Activated naive CD8-positive, alpha-beta T cell treated with anti-CD3 and anti-CD28 coated beads, Interleukin-2, amount 50 U/mL, for 24 hours (primary cell): ENCODE measurements around the gene CRIP2.

Source experiments
- ATAC-seq: fragments of 150-1000 bp; cut with Tn5 transposase; one replicate; pipeline ENCODE4 v1.10.0; 2021
- DNase-seq: peaks from one replicate; pipeline ENCODE4 v3.0.0; 2021
- H3K27ac Mint-ChIP-seq: one replicate; pipeline ENCODE4 v1.8.0; 2021; ENCODE audit warnings: mild to moderate bottlenecking, mixed read lengths
- H3K27me3 Mint-ChIP-seq: one replicate; pipeline ENCODE4 v1.8.0; 2021; ENCODE audit warnings: mixed read lengths
- H3K36me3 Mint-ChIP-seq: one replicate; pipeline ENCODE4 v1.8.0; 2021; ENCODE audit warnings: low read depth, mixed read lengths
- H3K4me1 Mint-ChIP-seq: one replicate; pipeline ENCODE4 v1.8.0; 2021; ENCODE audit warnings: mixed read lengths
- H3K4me3 Mint-ChIP-seq: one replicate; pipeline ENCODE4 v1.8.0; 2021; ENCODE audit warnings: mild to moderate bottlenecking, moderate library complexity, mixed read lengths
- H3K9me3 Mint-ChIP-seq: one replicate; pipeline ENCODE4 v1.8.0; 2021; ENCODE audit warnings: mixed read lengths

CRIP2 gene

DNA sequence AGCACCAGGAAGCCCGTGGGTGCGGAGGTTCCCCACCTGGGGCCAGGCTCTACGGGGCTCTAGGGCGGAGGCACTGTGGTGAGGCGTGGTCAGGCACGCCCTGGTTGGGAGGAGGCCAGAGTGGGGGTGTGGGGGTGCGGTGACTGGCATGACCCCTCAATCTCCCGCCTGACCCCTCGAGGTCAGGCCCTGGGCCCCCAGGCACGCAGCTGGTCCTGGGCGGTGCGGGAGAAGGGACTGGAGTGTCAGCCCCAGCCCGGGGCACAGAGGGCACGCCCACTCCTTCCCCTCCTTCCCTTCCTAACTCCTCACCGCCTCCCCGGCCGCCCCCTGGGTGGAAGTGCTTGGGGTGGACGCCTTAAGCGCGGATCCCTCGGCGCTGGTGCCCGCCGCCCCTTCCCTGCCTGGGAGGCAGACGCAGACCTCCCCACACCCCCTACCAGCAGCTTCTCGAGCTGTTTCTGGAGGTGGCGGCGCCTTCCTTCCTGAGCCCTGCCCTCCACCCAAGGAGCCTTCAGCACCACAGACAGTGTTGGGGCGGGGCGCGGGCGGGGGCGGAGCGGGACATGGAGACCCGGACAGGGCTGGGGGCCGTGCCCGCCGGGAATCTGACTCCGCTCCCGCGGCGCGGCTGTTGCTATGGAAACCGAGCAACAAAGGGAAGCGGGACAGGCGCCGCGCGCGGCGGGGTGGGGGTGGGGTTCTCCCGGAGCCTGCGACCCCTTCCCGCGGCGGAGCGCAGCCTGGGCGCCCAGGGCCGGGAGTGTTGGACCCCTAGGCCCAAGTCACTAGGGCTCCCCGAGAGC is 741 bp upstream of the CRIP2 start:
- Mint-ChIP-seq H3K4me3 (no peak overlapping the region), H3K9me3 (no peaks in the 10 kb centered on the region), H3K27me3 (peaks cover 14% of the 10 kb centered on the region), H3K4me1 (peaks cover 9% of the 10 kb centered on the region), H3K27ac (no peak overlapping the region), H3K36me3 (peaks cover 2% of the 10 kb centered on the region)
- ATAC-seq, result peak; percentile 37
- peak; percentile 47 for DNase-seq

DNA sequence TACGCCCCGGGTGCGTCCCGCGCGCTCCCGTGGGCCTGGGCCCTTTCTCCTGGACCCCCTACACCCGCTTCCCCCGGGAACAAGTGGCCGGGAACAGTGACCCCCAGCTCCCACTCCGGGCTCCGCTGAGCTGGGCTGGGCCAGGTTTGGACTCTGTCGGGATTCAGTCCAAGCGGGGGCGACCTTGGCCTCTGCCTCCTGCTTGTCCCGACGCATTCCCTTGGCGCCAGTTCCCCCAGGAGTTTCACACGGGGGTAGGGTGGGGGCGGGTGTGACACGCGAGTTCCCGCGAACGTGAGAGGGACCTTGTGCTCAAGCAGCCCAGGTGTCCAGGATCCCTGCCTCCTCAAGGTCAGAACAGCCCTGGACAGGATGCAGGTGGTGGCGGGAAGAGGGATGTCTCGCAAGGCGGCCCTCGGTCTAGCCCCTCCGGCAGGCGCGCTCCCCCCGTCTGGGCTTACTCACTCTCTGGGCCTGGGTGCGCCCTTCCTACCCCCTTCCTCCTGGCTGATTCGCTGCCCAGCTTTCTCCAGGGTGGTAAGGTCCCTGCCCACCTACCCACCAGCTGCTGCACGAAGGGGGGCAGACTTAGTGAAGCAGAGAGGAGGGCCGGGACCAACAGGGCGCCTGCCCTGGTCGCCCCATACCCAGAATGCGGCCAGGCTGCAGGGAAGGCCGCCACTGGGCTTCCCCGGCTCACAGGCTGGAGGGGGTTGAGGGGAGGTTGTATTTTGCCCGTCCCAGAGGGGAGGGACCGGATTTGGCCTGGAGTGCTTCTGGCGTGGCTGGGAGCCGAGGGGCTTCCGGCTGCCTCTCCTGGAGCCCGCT is 862 bp downstream of the CRIP2 start:
- DNase-seq, result no peak
- H3K4me1 Mint-ChIP-seq, result peaks cover 16% of the 10 kb centered on the region
- H3K27ac Mint-ChIP-seq, result no peak overlapping the region
- no peaks in the 10 kb centered on the region for H3K9me3 Mint-ChIP-seq
- ATAC-seq, result no peak
- peak overlapping the region; percentile 32 for H3K4me3 Mint-ChIP-seq
- peaks cover 2% of the 10 kb centered on the region for H3K36me3 Mint-ChIP-seq
- H3K27me3 Mint-ChIP-seq, result peaks cover 23% of the 10 kb centered on the region

- ATAC-seq (no peak), DNase-seq (no peak)
- peaks cover 23% of the 10 kb centered on the region for H3K27me3 Mint-ChIP-seq
- H3K4me1 Mint-ChIP-seq, result peaks cover 23% of the 10 kb centered on the region
- no peaks in the 10 kb centered on the region for H3K9me3 Mint-ChIP-seq
- no peak overlapping the region for H3K4me3 Mint-ChIP-seq
- no peak overlapping the region for H3K27ac Mint-ChIP-seq
- peaks cover 2% of the 10 kb centered on the region for H3K36me3 Mint-ChIP-seq
These were observed 1.6 kb downstream of the CRIP2 start for GRCh38 chr14:105476097-105476830.

DNA sequence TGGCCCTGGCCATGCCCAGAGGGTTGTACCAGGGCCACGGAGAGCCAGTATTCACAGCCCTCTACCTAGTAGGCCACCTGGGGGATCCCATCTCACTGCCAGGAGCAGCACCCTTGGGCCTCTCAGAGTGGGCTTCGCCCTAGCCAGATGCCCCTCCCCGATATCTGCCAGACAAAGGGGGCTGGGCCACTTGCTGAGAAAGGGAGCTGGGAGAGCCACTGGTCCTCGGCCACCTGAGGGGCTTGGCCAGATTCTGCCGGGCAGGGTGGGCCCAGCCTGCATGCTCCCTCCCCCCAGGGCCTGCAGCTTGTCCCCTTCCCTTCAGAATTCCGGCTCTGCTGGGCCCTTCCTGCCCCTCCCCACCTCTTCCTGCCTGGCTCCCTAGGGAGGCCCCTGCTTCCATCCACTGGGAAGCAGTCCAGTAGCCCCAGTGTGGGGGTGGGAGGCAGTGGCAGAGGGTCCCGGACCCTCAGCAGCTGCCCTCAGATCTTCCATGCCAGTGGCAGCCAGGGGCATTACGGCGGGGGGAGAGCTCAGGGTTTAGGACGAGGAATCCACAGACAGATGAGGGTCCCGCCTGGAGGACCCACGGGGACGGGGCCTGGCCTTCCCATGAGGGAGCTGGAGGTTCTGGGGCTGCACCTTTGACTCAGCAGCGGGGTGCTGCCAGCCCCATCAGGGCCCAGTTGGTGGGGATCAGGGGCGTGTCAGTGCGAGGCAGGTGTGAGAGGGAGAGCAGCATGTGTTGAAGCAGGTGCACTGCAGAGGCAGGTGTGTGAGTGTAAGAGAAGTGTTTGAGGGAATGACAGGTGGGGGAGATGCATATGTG is 2.4 kb downstream of the CRIP2 start:
- H3K9me3 Mint-ChIP-seq, result no peaks in the 10 kb centered on the region
- no peak for DNase-seq
- ATAC-seq, result no peak
- H3K36me3 Mint-ChIP-seq, result peaks cover 2% of the 10 kb centered on the region
- no peak overlapping the region for H3K4me3 Mint-ChIP-seq
- no peak overlapping the region for H3K27ac Mint-ChIP-seq
- peaks cover 23% of the 10 kb centered on the region for H3K27me3 Mint-ChIP-seq
- peaks cover 28% of the 10 kb centered on the region for H3K4me1 Mint-ChIP-seq

GRCh38 chr14:105477660-105478397 is 3.2 kb downstream of the CRIP2 start:
- DNase-seq (peak; percentile 13), ATAC-seq (no peak)
- H3K27me3 Mint-ChIP-seq, result peaks cover 23% of the 10 kb centered on the region
- peaks cover 2% of the 10 kb centered on the region for H3K36me3 Mint-ChIP-seq
- no peak overlapping the region for H3K4me3 Mint-ChIP-seq
- no peak overlapping the region for H3K27ac Mint-ChIP-seq
- no peaks in the 10 kb centered on the region for H3K9me3 Mint-ChIP-seq
- peaks cover 35% of the 10 kb centered on the region for H3K4me1 Mint-ChIP-seq

GRCh38 chr14:105478398-105479251 is 4.0 kb downstream of the CRIP2 start:
- H3K4me1 Mint-ChIP-seq, result peaks cover 40% of the 10 kb centered on the region

DNA sequence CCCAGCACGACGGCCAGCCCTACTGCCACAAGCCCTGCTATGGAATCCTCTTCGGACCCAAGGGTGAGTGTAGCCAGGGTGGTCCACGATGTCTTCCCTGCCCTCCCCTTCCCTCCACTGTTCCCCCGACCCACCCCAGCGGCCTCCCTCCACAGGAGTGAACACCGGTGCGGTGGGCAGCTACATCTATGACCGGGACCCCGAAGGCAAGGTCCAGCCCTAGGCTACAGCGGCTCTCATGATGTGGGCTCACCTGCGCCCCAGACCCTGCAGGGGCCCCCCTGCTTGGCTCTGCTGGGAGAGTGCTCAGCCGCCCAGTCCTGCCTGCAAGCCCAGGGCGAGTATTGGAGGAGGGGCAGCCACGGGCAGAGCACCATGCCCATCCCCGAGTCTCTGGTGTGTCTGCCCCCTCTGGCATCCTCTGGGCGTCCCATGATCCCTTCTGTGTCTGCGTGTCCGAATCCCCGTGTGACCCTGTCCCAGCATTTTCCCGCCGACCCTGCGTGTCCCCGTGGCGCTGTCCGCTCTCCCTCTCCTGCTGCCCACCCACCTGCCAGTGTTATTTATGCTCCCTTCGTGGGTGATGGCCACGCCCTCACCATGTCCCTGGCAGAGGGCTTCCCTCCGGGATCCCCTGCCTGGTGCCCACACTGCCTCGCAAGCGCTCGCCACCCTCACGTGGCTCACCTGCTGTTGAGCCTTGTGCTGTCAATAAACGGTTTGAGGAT is 5.0 kb downstream of the CRIP2 start:
- H3K4me3 Mint-ChIP-seq, result no peak overlapping the region
- peaks cover 23% of the 10 kb centered on the region for H3K27me3 Mint-ChIP-seq
- DNase-seq, result no peak
- ATAC-seq, result no peak
- no peak overlapping the region for H3K27ac Mint-ChIP-seq
- no peaks in the 10 kb centered on the region for H3K9me3 Mint-ChIP-seq
- peaks cover 2% of the 10 kb centered on the region for H3K36me3 Mint-ChIP-seq
- H3K4me1 Mint-ChIP-seq, result peaks cover 46% of the 10 kb centered on the region

More at GRCh38 chr14:105478398-105479251, 4.0 kb downstream of the CRIP2 start:
- Mint-ChIP-seq H3K27me3 (peaks cover 23% of the 10 kb centered on the region), H3K36me3 (peaks cover 2% of the 10 kb centered on the region), H3K27ac (no peak overlapping the region), H3K9me3 (no peaks in the 10 kb centered on the region), H3K4me3 (no peak overlapping the region)
- ATAC-seq (no peak), DNase-seq (no peak)

DNA sequence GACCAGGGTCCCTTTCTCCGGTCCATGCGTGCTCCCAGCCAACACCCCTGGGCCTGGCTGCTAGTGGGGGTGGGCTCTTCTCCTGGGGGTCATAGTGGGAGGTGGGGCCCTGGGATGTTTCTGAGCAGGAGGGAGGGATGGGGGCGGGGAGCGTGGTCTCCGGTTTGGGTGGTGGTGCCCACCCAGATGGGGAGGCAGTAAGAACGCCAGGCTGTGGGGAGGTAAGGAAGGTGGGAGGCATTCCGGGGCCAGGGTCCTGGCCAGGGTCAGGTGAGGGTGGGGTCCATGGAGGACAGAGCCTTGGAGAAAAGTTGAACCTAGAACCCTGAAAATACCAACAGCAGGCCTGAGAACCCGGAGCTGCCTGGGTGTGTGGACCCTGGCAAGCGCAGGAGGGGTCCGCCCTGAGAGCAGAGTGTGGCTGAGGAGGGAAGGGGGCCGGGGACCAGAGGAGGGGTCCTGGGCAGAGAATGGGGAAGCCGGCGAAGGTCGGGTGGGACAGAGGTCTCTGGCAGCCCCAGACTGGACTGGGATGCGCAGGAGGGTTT is 5.7 kb downstream of the CRIP2 start:
- no peak for DNase-seq
- Mint-ChIP-seq H3K4me1 (peaks cover 50% of the 10 kb centered on the region), H3K36me3 (peaks cover 2% of the 10 kb centered on the region), H3K9me3 (no peaks in the 10 kb centered on the region), H3K4me3 (no peak overlapping the region), H3K27ac (peak overlapping the region; percentile 94), H3K27me3 (peaks cover 23% of the 10 kb centered on the region)
- ATAC-seq, result no peak

DNA sequence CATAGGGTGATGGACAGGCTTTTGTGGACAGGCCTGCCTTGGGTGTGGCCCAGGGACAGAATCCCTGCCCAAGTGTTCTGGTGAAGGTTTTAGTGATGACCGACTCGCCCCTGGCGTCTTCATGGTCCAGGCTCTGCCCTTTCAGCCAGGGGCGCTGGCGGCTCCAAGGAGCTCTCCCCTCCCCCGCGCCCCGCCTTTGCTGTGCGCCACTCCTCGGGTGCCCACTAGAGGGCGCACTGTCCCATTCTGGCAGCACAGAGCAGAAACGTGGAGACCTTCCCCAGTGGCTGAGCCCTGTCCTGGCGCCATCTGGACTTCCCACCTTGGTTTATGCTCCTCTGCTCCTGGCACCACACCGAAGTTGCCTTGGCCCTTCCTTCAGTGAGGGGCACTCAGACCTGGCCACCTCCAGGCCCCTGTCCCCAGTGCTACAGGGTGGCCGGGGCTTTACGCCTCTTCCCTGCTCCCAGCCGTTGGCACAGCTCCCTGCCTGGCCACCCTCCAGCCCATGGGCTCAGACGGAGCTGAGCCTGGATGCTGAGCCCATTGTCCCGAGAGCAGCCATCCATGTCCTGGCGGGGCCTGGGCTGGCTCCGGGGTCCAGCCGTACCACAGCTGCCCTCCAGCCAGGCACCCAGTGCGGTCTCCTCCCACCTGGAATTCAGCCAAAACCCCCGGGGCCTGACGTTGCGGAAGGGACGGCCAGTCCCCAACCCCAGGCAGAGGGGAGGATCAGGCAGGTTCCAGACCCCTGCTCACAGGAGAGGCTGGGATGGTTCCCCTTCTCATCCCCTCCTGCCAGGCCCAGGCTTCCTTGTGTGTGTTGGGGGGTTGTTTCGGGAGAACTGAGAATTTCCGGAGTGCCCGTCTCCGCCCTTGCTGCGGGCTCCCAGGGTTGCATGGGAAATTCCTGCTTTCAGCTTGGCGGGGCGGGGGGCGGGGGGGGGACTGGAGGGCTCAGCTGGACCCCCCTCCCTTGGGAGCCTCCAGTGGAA is 6.5 kb downstream of the CRIP2 start:
- peak; percentile 95 for DNase-seq
- Mint-ChIP-seq H3K27me3 (peaks cover 21% of the 10 kb centered on the region), H3K27ac (peak overlapping the region; percentile 94), H3K4me3 (peak overlapping the region; percentile 71), H3K9me3 (no peaks in the 10 kb centered on the region), H3K36me3 (peaks cover 2% of the 10 kb centered on the region), H3K4me1 (peaks cover 54% of the 10 kb centered on the region)
- ATAC-seq, result peak; percentile 58

DNA sequence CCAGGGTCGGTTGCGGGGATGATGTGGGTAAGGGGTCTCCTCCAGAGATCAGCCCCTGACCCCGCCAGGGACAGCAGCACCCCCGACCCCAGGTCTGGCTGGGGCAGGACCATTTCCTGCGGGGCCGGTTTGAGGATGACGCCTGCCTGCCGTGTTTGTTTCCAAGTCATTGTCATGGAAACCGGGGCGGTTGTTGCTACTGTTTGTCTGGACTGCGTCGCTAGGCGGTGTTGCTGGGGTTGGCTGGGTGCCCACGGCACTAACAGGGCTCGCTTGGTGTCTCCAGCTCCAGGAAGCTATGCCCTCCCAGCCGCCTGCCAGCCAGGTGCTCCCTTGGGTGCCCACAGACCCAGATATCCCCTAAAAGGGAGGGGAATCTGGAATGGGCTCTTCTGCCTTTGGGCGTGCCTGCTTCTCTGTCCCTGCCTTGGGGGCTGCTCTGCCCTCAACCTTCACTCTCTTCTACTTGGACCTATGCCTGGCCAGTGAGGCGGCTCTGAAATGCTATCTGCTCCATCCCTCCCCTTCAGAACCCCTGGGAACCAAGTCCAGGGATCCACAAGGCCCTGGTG is 7.4 kb downstream of the CRIP2 start:
- H3K27ac Mint-ChIP-seq, result peak overlapping the region; percentile 94
- H3K4me3 Mint-ChIP-seq, result peak overlapping the region; percentile 71
- peak; percentile 64 for ATAC-seq
- H3K36me3 Mint-ChIP-seq, result peaks cover 2% of the 10 kb centered on the region
- H3K27me3 Mint-ChIP-seq, result peaks cover 13% of the 10 kb centered on the region
- peak; percentile 93 for DNase-seq
- peaks cover 56% of the 10 kb centered on the region for H3K4me1 Mint-ChIP-seq
- H3K9me3 Mint-ChIP-seq, result no peaks in the 10 kb centered on the region
